Measurements from ENCODE around the gene PLXNA4.

DNA sequence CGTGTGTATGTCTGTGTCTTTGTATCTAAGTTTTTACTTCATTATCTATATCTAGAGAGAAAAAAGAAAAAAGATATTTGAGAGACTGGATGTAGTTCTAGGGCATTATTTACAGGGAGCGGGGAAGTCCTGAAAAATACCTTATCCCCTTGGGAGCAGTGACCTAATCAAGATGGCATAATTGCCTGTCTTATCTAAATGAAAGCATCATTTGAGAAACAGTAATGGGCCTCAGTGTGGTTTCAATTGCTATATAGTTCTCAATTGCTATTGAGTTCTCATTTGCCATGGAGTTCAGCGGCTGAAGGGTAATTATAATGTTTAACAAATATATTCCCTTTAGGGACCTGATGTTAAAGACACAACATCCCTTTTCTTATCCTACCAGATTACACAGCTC, 216.5 kb downstream of the PLXNA4 start:
- TF ChIP-seq, protein P1, sequence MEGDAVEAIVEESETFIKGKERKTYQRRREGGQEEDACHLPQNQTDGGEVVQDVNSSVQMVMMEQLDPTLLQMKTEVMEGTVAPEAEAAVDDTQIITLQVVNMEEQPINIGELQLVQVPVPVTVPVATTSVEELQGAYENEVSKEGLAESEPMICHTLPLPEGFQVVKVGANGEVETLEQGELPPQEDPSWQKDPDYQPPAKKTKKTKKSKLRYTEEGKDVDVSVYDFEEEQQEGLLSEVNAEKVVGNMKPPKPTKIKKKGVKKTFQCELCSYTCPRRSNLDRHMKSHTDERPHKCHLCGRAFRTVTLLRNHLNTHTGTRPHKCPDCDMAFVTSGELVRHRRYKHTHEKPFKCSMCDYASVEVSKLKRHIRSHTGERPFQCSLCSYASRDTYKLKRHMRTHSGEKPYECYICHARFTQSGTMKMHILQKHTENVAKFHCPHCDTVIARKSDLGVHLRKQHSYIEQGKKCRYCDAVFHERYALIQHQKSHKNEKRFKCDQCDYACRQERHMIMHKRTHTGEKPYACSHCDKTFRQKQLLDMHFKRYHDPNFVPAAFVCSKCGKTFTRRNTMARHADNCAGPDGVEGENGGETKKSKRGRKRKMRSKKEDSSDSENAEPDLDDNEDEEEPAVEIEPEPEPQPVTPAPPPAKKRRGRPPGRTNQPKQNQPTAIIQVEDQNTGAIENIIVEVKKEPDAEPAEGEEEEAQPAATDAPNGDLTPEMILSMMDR (IDR thresholded peaks at IDR 0.05; ENCODE audit: low read depth, low read length, missing input control), result no peak
- TF ChIP-seq, protein P2, sequence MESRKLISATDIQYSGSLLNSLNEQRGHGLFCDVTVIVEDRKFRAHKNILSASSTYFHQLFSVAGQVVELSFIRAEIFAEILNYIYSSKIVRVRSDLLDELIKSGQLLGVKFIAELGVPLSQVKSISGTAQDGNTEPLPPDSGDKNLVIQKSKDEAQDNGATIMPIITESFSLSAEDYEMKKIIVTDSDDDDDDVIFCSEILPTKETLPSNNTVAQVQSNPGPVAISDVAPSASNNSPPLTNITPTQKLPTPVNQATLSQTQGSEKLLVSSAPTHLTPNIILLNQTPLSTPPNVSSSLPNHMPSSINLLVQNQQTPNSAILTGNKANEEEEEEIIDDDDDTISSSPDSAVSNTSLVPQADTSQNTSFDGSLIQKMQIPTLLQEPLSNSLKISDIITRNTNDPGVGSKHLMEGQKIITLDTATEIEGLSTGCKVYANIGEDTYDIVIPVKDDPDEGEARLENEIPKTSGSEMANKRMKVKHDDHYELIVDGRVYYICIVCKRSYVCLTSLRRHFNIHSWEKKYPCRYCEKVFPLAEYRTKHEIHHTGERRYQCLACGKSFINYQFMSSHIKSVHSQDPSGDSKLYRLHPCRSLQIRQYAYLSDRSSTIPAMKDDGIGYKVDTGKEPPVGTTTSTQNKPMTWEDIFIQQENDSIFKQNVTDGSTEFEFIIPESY (IDR thresholded peaks at IDR 0.05), result no peak
- TF ChIP-seq, protein P3, sequence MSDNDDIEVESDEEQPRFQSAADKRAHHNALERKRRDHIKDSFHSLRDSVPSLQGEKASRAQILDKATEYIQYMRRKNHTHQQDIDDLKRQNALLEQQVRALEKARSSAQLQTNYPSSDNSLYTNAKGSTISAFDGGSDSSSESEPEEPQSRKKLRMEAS (IDR thresholded peaks at IDR 0.05), result no peak
- TF ChIP-seq YY1 (IDR thresholded peaks at IDR 0.05) (no peak), JUND (IDR thresholded peaks at IDR 0.05) (no peak), SP1 (IDR thresholded peaks at IDR 0.05) (no peak), RAD21 (IDR thresholded peaks at IDR 0.05) (no peak)
